Neural progenitor cell (in vitro differentiated cells): ENCODE results near the gene TMEM59.

Experiments used
- CTCF ChIP-seq: fragments of 200-600 bp; sonication (generic); IDR thresholded peaks from 2 replicates; pipeline ENCODE4 v1.5.1; 2017; ENCODE audit warnings: antibody characterized with exemption, mild to moderate bottlenecking
- EZH2 ChIP-seq: fragments of 200-600 bp; sonication (generic); IDR thresholded peaks from 2 replicates; pipeline ENCODE4 v1.6.1; 2017; ENCODE audit warnings: antibody characterized with exemption, mild to moderate bottlenecking, moderate library complexity

DNA sequence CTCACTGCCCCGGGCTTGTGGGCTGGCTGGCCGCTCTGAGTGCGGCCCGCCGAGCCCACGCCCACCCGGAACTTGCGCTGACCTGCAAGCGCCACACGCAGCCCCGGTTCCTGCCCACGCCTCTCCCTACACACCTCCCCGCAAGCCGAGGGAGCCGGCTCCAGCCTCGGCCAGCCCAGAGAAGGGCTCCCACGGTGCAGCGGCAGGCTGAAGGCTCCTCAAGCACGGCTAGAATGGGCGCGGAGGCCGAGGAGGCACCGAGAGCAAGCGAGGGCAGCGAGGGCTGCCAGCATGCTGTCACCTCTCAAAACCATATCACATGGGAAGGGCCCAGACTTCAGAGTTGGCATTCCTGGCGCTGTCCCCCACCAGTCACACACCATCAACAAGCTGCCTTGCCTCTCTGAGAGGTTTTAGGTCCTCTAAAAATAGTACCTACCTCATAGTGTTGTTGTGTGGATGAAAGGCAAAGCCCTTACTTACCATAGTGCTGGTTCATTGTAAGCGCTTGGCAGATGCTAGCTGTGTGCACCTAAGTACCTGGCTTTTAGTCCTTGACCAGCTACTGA is 48.4 kb downstream of the TMEM59 start:
- TF ChIP-seq CTCF (no peak), EZH2 (no peak)
